Lung (tissue), 12 donors: ENCODE results near the gene PPP1R3F. TPM values are rescaled to one million over a fixed set of nuclear protein-coding genes. Genes with fewer than 3 reads are reported as not detected.

ENCODE experiments used
- ATAC-seq: fragments of 200-7000 bp; cut with Tn5 transposase; one replicate; pipeline ENCODE4 v1.9.1; 2020; ENCODE audit warnings: moderate number of reproducible peaks; ENCODE audit not compliant: insufficient read depth, low FRiP score
- DNase-seq, 3 donors: peaks; one replicate each; pipeline ENCODE4 v3.0.0-alpha.2; 2013 to 2017
- H3K27ac ChIP-seq, 2 donors: one replicate each; pipeline ENCODE4 v1.5.1; 2013; ENCODE audit warnings: mild to moderate bottlenecking in 2 of 2, moderate library complexity in 2 of 2, control low read depth in 1 of 2, inconsistent platforms in 1 of 2, low read depth in 1 of 2, low read length in 1 of 2
- H3K27me3 ChIP-seq, 3 donors: one replicate each; pipeline ENCODE4 v1.5.1; 2013; ENCODE audit warnings: low read length in 2 of 3; ENCODE audit not compliant: control insufficient read depth in 3 of 3, insufficient read depth in 3 of 3
- H3K36me3 ChIP-seq, 4 donors: one replicate each; pipeline ENCODE4 v1.5.1; 2013; ENCODE audit warnings: low read length in 4 of 4, mild to moderate bottlenecking in 1 of 4, moderate library complexity in 1 of 4; ENCODE audit not compliant: control insufficient read depth in 4 of 4, insufficient read depth in 4 of 4
- H3K4me1 ChIP-seq, 5 donors: one replicate each; pipeline ENCODE4 v1.5.1; 2013; ENCODE audit warnings: low read length in 5 of 5, mild to moderate bottlenecking in 2 of 5, moderate library complexity in 1 of 5; ENCODE audit not compliant: control insufficient read depth in 5 of 5, insufficient read depth in 5 of 5
- H3K4me3 ChIP-seq: one replicate; pipeline ENCODE4 v1.5.1; 2013; ENCODE audit warnings: mild to moderate bottlenecking, control low read depth, moderate library complexity
- H3K9ac ChIP-seq, 2 donors: one replicate each; pipeline ENCODE4 v1.5.1; 2013; ENCODE audit warnings: low read length in 2 of 2, control low read depth in 1 of 2; ENCODE audit not compliant: insufficient read depth in 1 of 2
- H3K9me3 ChIP-seq, 4 donors: one replicate each; pipeline ENCODE4 v1.5.1; 2013; ENCODE audit warnings: low read length in 3 of 4, mild to moderate bottlenecking in 1 of 4, moderate library complexity in 1 of 4; ENCODE audit not compliant: control insufficient read depth in 4 of 4, insufficient read depth in 3 of 4
- WGBS, 2 donors: extraction: QIAGEN DNeasy Blood & Tissue Kit; methylation state at CpG; one replicate each; pipeline ENCODE4 v1.1.7; 2013; 5-methylcytosine and 5-hydroxymethylcytosine counted together
- polyA plus RNA-seq, 2 donors: library from polyadenylated mRNA; stranded (reverse); fragments of 200-250 nt; gene quantifications; one replicate each; pipeline ENCODE4 v1.2.1, GENCODE V29; 2013
- total RNA-seq, 2 donors: library from RNA; depleted of rRNA in 1 of 2; stranded (reverse); fragments of >200 nt in 1 of 2; gene quantifications; one replicate each; pipeline ENCODE4 v1.2.1, GENCODE V29; 2014 to 2021
- TF ChIP-seq, protein P1 (sequence below): IDR thresholded peaks from 2 replicates; pipeline ENCODE4 v1.5.1; 2012; ENCODE audit warnings: mild to moderate bottlenecking; ENCODE audit errors: control extremely low read depth, extremely low read depth
- donor health status: control.
- donor health status: control.
- donor health status: Bipolar disorder and iron deficiency.
- donor health status: healthy.
- donor health status: DM: yes; HTN: yes; CAD: no.

Gene PPP1R3F
- total and polyA plus RNA-seq, 4 donors = 2.0 to 7.6 (median 4.4) TPM

DNA sequence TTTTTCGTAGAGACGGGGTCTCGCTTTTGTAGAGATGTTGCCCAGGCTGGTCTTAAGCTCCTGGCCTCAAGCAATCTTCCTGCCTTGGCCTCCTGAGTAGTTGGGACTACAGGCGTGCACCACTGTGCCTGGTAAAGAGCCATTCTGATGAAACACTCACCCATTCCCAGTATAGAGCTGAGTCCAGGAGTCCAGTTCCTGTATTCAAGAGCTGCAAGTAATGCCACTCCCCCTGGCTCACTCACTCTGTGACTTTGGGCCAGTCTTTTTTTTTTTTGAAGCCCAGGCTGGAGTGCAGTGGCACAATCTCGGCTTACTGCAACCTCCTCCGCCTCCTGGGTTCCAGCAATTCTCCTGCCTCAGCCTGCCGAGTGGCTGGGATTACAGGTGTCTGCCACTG lies 30.9 kb upstream of the PPP1R3F start:
- WGBS, 2 donors = 68 to 77% methylated on average over 7 of the region's 7 CpGs
- ATAC-seq (no peak), DNase-seq (no peak)
- Histone ChIP-seq H3K9ac (no peak overlapping the region), H3K36me3 (peaks cover 0 to 9% (median 0%) of the 10 kb centered on the region in 4 donors), H3K4me1 (peaks cover 0 to 3% (median 0%) of the 10 kb centered on the region in 5 donors), H3K4me3 (no peak overlapping the region), H3K27me3 (no peaks in the 10 kb centered on the region), H3K27ac (no peak overlapping the region), H3K9me3 (no peaks in the 10 kb centered on the region)
- TF ChIP-seq, protein P1, sequence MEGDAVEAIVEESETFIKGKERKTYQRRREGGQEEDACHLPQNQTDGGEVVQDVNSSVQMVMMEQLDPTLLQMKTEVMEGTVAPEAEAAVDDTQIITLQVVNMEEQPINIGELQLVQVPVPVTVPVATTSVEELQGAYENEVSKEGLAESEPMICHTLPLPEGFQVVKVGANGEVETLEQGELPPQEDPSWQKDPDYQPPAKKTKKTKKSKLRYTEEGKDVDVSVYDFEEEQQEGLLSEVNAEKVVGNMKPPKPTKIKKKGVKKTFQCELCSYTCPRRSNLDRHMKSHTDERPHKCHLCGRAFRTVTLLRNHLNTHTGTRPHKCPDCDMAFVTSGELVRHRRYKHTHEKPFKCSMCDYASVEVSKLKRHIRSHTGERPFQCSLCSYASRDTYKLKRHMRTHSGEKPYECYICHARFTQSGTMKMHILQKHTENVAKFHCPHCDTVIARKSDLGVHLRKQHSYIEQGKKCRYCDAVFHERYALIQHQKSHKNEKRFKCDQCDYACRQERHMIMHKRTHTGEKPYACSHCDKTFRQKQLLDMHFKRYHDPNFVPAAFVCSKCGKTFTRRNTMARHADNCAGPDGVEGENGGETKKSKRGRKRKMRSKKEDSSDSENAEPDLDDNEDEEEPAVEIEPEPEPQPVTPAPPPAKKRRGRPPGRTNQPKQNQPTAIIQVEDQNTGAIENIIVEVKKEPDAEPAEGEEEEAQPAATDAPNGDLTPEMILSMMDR = no peak

DNA sequence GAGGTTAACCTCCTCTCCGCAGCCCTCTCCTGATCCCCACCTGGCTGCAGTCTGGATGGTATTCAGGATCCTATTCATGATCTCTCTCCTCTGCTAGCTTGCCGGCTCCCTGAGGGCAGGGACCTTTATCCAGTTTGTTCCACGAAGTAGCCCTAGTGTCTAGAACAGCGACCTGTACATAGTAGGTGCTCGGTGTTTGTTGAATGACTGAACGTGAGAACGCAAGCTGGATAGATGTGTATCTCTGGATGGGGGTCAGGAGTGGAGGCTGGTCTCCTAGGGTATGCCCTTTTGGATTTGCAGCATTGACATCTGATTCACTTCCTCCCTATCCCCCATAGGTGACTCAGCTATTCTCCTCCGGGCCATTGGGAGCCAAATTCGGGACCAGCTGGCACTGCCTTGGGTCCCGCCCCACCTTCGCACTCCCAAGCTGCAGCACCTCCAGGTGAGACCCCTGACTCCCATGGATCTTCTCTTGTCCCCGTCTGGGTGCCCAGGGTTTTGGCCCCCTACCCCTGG lies 27.0 kb upstream of the PPP1R3F start:
- DNase-seq = no peak
- 88 to 89% methylated on average over 12 of the region's 12 CpGs for WGBS, 2 donors

DNA sequence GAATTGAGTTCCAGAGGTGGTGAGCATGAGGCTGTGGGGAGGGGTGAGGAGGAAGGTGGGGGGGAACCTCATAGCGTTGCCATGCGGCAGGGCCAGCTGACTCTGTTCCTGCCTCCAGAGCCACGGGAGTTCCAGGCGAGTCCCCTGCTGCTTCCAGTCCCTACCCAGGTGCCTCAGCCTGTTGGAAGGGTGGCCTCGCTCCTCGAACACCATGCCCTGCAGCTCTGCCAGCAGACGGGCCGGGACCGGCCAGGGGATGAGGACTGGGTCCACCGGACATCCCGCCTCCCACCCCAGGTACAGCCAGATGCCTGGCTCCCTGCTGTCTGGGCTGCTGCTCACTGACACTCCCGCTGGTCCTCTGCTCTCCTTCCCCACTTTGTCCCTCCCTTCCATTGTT lies 26.4 kb upstream of the PPP1R3F start:
- TF ChIP-seq, protein P1 = no peak
- no peak for ATAC-seq
- H3K27ac ChIP-seq = no peak overlapping the region
- peaks cover 0 to 27% (median 3%) of the 10 kb centered on the region in 4 donors for H3K36me3 ChIP-seq
- no peak overlapping the region for H3K9ac ChIP-seq
- WGBS, 2 donors = 83 to 86% methylated on average over 7 to 12 of the region's 12 CpGs
- H3K9me3 ChIP-seq = no peaks in the 10 kb centered on the region
- H3K27me3 ChIP-seq = no peaks in the 10 kb centered on the region
- H3K4me1 ChIP-seq = peaks cover 0 to 3% (median 0%) of the 10 kb centered on the region in 5 donors
- H3K4me3 ChIP-seq = no peak overlapping the region
- DNase-seq = no peak

More for the DNA sequence above, 27.0 kb upstream of the PPP1R3F start:
- Histone ChIP-seq H3K27ac (no peak overlapping the region), H3K4me1 (peaks cover 0 to 3% (median 0%) of the 10 kb centered on the region in 5 donors), H3K36me3 (peaks cover 0 to 26% (median 3%) of the 10 kb centered on the region in 4 donors), H3K9me3 (no peaks in the 10 kb centered on the region), H3K4me3 (no peak overlapping the region), H3K27me3 (no peaks in the 10 kb centered on the region), H3K9ac (no peak overlapping the region)
- ATAC-seq = no peak
- TF ChIP-seq, protein P1 = no peak

DNA sequence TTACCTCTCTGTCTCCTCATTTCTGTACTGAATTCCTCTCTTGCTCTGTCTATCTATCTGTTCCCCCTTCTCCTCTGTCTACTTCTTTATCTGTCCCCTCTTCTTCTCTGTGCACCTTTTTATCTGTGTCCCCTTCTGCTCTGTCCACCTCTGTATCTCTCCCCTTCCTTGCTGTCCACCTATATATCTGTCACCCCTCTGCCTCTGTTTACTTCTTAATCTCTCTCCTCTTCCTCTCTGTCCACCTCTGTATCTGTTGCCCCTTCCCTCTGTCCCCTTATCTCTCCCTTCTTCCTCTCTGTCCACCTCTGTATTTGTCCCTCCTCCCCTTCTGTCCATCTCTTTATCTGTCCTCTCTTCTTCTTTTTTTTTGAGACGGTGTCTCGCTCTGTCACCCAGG lies 25.4 kb upstream of the PPP1R3F start:
- DNase-seq (no peak), ATAC-seq (no peak)
- Histone ChIP-seq H3K4me1 (no peaks in the 10 kb centered on the region), H3K9ac (no peak overlapping the region), H3K4me3 (no peak overlapping the region), H3K27ac (no peak overlapping the region), H3K27me3 (no peaks in the 10 kb centered on the region), H3K9me3 (no peaks in the 10 kb centered on the region), H3K36me3 (peaks cover 0 to 36% (median 3%) of the 10 kb centered on the region in 4 donors)
- TF ChIP-seq, protein P1 = no peak
- 89 to 93% methylated on average over 2 of the region's 2 CpGs for WGBS, 2 donors
